MG63 (cell line): ENCODE measurements around the gene TWSG1. TPM values are rescaled to one million over a fixed set of nuclear protein-coding genes. Genes with fewer than 3 reads are reported as not detected.
"Not testable (repeated sequence)": the region's sequence is repeated elsewhere in the genome, so short reads cannot be mapped to it uniquely, and the experiment has no call there.

ENCODE experiments used
- DNase-seq: peaks from one replicate; pipeline ENCODE4 v3.0.0-alpha.2; 2020
- H3K27me3 ChIP-seq: fragments of 250-450 bp; sonication (Bioruptor Pico); 2 replicates; pipeline ENCODE4 v1.5.1; 2020; ENCODE audit warnings: mild to moderate bottlenecking, moderate library complexity
- H3K36me3 ChIP-seq: fragments of 250-450 bp; sonication (Bioruptor Pico); 2 replicates; pipeline ENCODE4 v1.5.1; 2020; ENCODE audit warnings: mild to moderate bottlenecking, moderate library complexity
- H3K4me3 ChIP-seq: fragments of 250-450 bp; sonication (Bioruptor Pico); 2 replicates; pipeline ENCODE4 v1.5.1; 2020; ENCODE audit warnings: mild to moderate bottlenecking, moderate library complexity
- H3K9me3 ChIP-seq: fragments of 250-450 bp; sonication (Bioruptor Pico); 2 replicates; pipeline ENCODE4 v1.5.1; 2020; ENCODE audit warnings: mild to moderate bottlenecking, moderate library complexity
- total RNA-seq: library from RNA; depleted of rRNA; stranded (reverse); fragments of >200 nt; shearing (Covaris generic); gene quantifications from 2 replicates; pipeline ENCODE4 v1.2.3, GENCODE V29; 2014; ENCODE audit warnings: low replicate concordance

TWSG1 gene
- total RNA-seq, 1 experiment from 2014 or later: 31.8 TPM

- no peak overlapping the region for H3K4me3 ChIP-seq
- no peaks in the 10 kb centered on the region for H3K36me3 ChIP-seq
- DNase-seq: no peak
- no peaks in the 10 kb centered on the region for H3K9me3 ChIP-seq
- no peaks in the 10 kb centered on the region for H3K27me3 ChIP-seq
Measured at GRCh38 chr18:9426753-9427152, 92.2 kb downstream of the TWSG1 start.

- DNase-seq: no peak
- no peaks in the 10 kb centered on the region for H3K27me3 ChIP-seq
- H3K36me3 ChIP-seq: no peaks in the 10 kb centered on the region
- H3K4me3 ChIP-seq: no peak overlapping the region
- no peaks in the 10 kb centered on the region for H3K9me3 ChIP-seq
Measured at GRCh38 chr18:9428301-9428706, 93.7 kb downstream of the TWSG1 start.

DNA sequence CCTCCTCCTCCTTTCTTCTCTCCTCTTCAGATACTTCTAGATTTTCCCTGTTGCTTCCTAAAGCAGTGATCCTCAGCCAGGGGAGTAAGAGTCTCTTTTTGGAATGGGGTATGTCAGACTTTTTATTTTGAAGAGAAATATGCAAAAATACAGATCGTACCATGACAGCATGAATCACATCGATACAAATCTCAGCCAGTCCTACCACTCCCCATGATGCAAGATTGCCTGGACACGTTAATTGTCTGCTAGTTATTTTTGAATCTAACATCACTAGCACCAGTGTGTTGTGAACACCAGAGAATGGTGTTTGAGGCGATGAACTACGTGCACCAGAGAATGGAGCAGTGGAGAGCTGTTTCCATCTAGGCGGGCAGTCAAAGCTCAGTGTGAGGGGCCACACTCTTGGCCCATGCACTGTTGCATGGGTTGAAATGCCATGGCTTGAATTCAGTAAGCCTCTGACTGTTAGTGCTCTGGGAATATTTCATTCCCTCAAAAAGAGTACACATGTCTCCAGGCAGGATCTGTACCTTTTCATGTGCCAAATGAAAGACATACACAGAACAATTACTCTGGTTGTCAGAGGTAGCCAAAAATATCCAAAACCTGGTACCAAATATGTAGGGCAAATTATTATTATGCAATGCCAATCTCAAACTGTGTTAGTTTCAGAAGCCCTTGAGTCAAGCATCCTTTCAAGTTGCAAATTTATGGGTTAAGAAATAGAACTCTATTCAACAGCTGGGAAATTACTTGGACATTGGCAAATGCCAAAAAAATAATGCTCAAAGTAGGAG lies 94.5 kb downstream of the TWSG1 start:
- no peaks in the 10 kb centered on the region for H3K27me3 ChIP-seq
- H3K4me3 ChIP-seq: no peak overlapping the region
- H3K36me3 ChIP-seq: no peaks in the 10 kb centered on the region
- DNase-seq: no peak
- no peaks in the 10 kb centered on the region for H3K9me3 ChIP-seq

GRCh38 chr18:9429662-9429993 lies 95.1 kb downstream of the TWSG1 start:
- no peaks in the 10 kb centered on the region for H3K27me3 ChIP-seq
- no peaks in the 10 kb centered on the region for H3K9me3 ChIP-seq
- H3K36me3 ChIP-seq: no peaks in the 10 kb centered on the region
- H3K4me3 ChIP-seq: no peak overlapping the region
- no peak for DNase-seq

DNA sequence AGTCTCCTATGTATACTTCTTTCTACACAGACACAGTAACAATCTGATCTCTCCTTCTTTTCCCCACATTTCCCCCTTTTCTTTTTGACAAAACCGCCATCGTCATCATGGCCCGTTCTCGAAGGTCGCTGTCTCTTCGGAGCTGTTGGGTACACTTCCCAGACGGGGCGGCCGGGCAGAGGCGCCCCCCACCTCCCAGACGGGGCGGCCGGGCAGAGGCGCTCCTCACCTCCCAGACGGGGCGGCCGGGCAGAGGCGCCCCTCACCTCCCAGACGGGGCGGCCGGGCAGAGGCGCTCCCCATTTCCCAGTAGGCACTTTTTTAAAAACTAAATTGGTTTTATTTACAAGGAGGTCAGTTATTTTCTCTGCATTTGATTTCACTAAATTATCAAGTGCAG lies 95.7 kb downstream of the TWSG1 start:
- H3K4me3 ChIP-seq, H3K27me3 ChIP-seq, H3K9me3 ChIP-seq, H3K36me3 ChIP-seq, DNase-seq: not testable (repeated sequence)

GRCh38 chr18:9431296-9431695 lies 96.7 kb downstream of the TWSG1 start:
- no peak overlapping the region for H3K4me3 ChIP-seq
- no peaks in the 10 kb centered on the region for H3K27me3 ChIP-seq
- no peaks in the 10 kb centered on the region for H3K9me3 ChIP-seq
- no peaks in the 10 kb centered on the region for H3K36me3 ChIP-seq
- DNase-seq: no peak

- not testable (repeated sequence) for H3K27me3 ChIP-seq, H3K9me3 ChIP-seq, H3K36me3 ChIP-seq, DNase-seq, H3K4me3 ChIP-seq
Measured at GRCh38 chr18:9433122-9433521, 98.5 kb downstream of the TWSG1 start.

DNA sequence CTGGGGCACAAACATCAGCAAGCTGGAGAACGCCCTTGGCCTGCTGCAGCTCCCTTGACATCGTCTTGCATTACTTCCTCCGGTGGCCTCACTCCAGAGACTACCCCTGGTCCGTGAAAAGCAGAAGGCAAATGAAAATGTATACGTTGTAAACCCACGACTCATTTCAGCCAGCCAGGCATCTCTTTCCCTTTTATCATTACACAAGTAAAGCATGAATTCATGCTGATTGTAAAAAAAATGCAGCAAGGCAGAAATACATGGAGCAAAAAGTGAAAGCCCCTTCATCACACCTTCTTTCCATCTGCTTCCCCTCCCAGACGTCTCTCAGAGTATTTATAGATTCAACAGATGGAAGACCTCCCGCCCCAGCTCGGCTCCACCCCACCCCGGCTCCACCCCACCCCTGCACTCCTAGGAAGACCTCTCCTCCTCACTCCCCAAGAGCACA lies 99.1 kb downstream of the TWSG1 start:
- Histone ChIP-seq H3K4me3 (no peak overlapping the region), H3K27me3 (no peaks in the 10 kb centered on the region), H3K36me3 (no peaks in the 10 kb centered on the region), H3K9me3 (no peaks in the 10 kb centered on the region)
- no peak for DNase-seq

GRCh38 chr18:9434122-9434701 lies 99.6 kb downstream of the TWSG1 start:
- Histone ChIP-seq H3K27me3 (no peaks in the 10 kb centered on the region), H3K4me3 (no peak overlapping the region), H3K9me3 (no peaks in the 10 kb centered on the region), H3K36me3 (no peaks in the 10 kb centered on the region)
- no peak for DNase-seq

DNA sequence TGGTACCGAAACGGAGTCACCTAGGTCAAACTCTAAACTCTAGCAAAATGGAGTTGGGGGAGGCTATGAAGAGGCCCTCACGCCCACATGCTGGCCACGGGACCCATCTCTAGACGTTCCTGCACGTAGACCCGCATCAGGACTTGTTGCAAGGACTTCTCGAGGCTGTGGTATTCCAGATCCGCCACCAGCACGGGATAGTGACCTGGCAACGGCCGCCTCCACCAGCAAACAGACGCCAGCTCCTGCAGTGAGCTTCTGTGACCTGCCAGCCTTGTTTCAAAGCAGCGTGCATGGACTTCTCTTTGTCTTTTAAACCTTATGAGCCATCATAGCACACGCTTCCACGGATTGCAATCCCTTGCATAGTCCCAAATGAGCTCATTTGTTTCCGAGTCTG lies 100.5 kb downstream of the TWSG1 start:
- Histone ChIP-seq H3K4me3 (no peak overlapping the region), H3K36me3 (no peaks in the 10 kb centered on the region), H3K9me3 (no peaks in the 10 kb centered on the region), H3K27me3 (no peaks in the 10 kb centered on the region)
- DNase-seq: no peak

- H3K27me3 ChIP-seq: no peaks in the 10 kb centered on the region
- H3K4me3 ChIP-seq: no peak overlapping the region
- H3K36me3 ChIP-seq: no peaks in the 10 kb centered on the region
- H3K9me3 ChIP-seq: no peaks in the 10 kb centered on the region
- no peak for DNase-seq
Measured at GRCh38 chr18:9436206-9436929, 101.8 kb downstream of the TWSG1 start.

DNA sequence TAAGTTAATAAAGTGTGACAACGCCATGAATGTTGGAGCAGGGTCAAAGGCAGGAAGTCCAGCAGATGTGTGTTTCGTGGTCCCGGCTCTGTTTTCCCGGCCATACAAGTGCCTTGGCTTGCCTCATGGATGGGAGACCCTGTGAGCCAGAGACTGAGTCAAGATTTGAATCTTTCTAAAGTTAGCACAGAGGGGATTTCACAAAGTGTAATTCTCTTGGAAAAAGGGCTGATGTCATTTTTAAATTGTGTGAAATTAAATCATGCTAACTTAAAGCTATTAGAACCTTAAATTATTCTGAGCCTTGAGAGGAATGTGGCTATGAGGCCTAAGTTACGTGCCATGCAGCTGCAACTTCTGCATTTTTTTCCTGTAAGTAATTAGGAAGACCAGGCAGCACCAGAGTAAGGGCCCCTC lies 102.5 kb downstream of the TWSG1 start:
- DNase-seq: peak; percentile 11
- no peaks in the 10 kb centered on the region for H3K36me3 ChIP-seq
- no peaks in the 10 kb centered on the region for H3K27me3 ChIP-seq
- no peak overlapping the region for H3K4me3 ChIP-seq
- no peaks in the 10 kb centered on the region for H3K9me3 ChIP-seq

- Histone ChIP-seq H3K9me3 (no peaks in the 10 kb centered on the region), H3K36me3 (no peaks in the 10 kb centered on the region), H3K27me3 (no peaks in the 10 kb centered on the region), H3K4me3 (no peak overlapping the region)
- DNase-seq: no peak
Measured at GRCh38 chr18:9437672-9438071, 103.1 kb downstream of the TWSG1 start.

GRCh38 chr18:9441061-9441460 lies 106.5 kb downstream of the TWSG1 start:
- Histone ChIP-seq H3K36me3 (no peaks in the 10 kb centered on the region), H3K4me3 (no peak overlapping the region), H3K9me3 (no peaks in the 10 kb centered on the region), H3K27me3 (no peaks in the 10 kb centered on the region)
- no peak for DNase-seq

- no peaks in the 10 kb centered on the region for H3K36me3 ChIP-seq
- H3K9me3 ChIP-seq: no peaks in the 10 kb centered on the region
- no peak overlapping the region for H3K4me3 ChIP-seq
- no peaks in the 10 kb centered on the region for H3K27me3 ChIP-seq
- no peak for DNase-seq
Measured at GRCh38 chr18:9444549-9444948, 110.0 kb downstream of the TWSG1 start.

DNA sequence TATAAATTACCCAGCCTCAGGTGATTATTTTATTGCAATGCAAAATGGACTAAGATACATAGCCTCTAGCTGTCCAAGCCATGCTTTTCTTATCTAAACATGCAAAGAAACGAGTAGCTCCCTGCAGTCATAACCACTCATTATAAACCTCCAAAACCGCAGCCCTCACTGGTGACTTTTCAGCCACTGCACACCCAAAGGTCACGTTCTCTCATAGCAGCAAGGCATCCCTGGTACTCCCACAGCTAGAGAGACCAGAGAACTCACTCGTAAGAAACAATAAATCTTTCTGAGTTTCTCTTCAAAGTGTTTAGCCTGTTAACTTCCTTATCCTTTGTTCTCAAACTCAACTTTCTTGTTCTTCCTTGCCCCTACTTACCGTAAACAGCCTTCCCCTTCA lies 112.3 kb downstream of the TWSG1 start:
- Histone ChIP-seq H3K36me3 (no peaks in the 10 kb centered on the region), H3K9me3 (no peaks in the 10 kb centered on the region), H3K4me3 (no peak overlapping the region), H3K27me3 (no peaks in the 10 kb centered on the region)
- DNase-seq: no peak

DNA sequence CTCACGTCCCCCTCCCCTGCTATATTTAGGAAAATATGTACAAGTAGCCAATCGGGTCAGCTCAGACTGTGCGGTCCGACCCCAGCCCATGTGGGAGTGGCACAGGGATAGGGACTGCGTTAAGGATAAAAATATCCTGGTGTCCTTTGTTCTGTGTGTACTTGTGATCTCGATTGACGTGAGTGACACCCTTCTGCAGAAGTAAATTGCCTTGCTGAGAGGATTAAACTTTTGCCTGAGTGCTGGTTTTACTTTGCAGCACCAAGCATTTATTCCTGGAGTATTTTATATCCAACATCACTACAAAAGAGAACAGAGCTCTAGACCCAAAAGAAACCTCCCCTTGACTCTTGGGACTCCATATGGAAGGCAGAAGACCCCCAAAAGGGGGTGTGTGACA lies 112.8 kb downstream of the TWSG1 start:
- no peak for DNase-seq
- Histone ChIP-seq H3K36me3 (no peaks in the 10 kb centered on the region), H3K27me3 (no peaks in the 10 kb centered on the region)

More for the DNA sequence above, 112.8 kb downstream of the TWSG1 start:
- Histone ChIP-seq H3K4me3 (no peak overlapping the region), H3K9me3 (no peaks in the 10 kb centered on the region)
